RWPE2 (cell line): ENCODE results near the gene MIEN1.

Source experiments
- ATAC-seq: fragments of 200-7000 bp; cut with Tn5 transposase; 3 replicates; pipeline ENCODE4 v1.9.1; 2021; ENCODE audit warnings: low read depth
- DNase-seq: peaks from one replicate; pipeline ENCODE4 v3.0.0-alpha.2; 2020; ENCODE audit warnings: low spot score
- H3K27ac ChIP-seq: fragments of 450-650 bp; 2 replicates; pipeline ENCODE4 v1.5.1; 2017; ENCODE audit warnings: mild to moderate bottlenecking; ENCODE audit not compliant: poor library complexity, severe bottlenecking
- H3K27me3 ChIP-seq: fragments of 250-450 bp; sonication (Bioruptor Pico); 2 replicates; pipeline ENCODE4 v1.5.1; 2021; ENCODE audit warnings: mild to moderate bottlenecking, moderate library complexity; ENCODE audit not compliant: insufficient read depth, poor library complexity, severe bottlenecking
- H3K36me3 ChIP-seq: fragments of 250-450 bp; sonication (Bioruptor Pico); 2 replicates; pipeline ENCODE4 v1.5.1; 2020; ENCODE audit warnings: low read depth, mild to moderate bottlenecking, moderate library complexity
- H3K4me1 ChIP-seq: fragments of 250-450 bp; sonication (Bioruptor Pico); 2 replicates; pipeline ENCODE4 v1.5.1; 2021; ENCODE audit warnings: mild to moderate bottlenecking, moderate library complexity; ENCODE audit not compliant: insufficient read depth, poor library complexity, severe bottlenecking
- H3K4me3 ChIP-seq: fragments of 250-450 bp; sonication (Bioruptor Pico); 2 replicates; pipeline ENCODE4 v1.5.1; 2021; ENCODE audit warnings: mild to moderate bottlenecking, moderate library complexity; ENCODE audit not compliant: severe bottlenecking
- H3K9me3 ChIP-seq: fragments of 250-450 bp; sonication (Bioruptor Pico); 2 replicates; pipeline ENCODE4 v1.5.1; 2021; ENCODE audit warnings: mild to moderate bottlenecking, moderate library complexity; ENCODE audit not compliant: severe bottlenecking
- CTCF ChIP-seq: fragments of 450-650 bp; IDR thresholded peaks from one replicate; pipeline ENCODE4 v1.5.1; 2017; ENCODE audit warnings: mild to moderate bottlenecking, moderate library complexity; ENCODE audit not compliant: poor library complexity, severe bottlenecking

MIEN1 gene

GRCh38 chr17:39717660-39718059, 12.7 kb downstream of the MIEN1 start:
- no peak overlapping the region for H3K4me3 ChIP-seq
- ATAC-seq (no peak), DNase-seq (no peak)
- H3K36me3 ChIP-seq: peaks cover 66% of the 10 kb centered on the region
- H3K27me3 ChIP-seq: no peaks in the 10 kb centered on the region
- no peaks in the 10 kb centered on the region for H3K4me1 ChIP-seq
- H3K9me3 ChIP-seq: no peaks in the 10 kb centered on the region
- no peak overlapping the region for H3K27ac ChIP-seq
- no peak for TF ChIP-seq CTCF

GRCh38 chr17:39716879-39717536, 13.3 kb downstream of the MIEN1 start:
- H3K36me3 ChIP-seq: peaks cover 69% of the 10 kb centered on the region
- no peaks in the 10 kb centered on the region for H3K9me3 ChIP-seq
- no peak overlapping the region for H3K4me3 ChIP-seq
- no peaks in the 10 kb centered on the region for H3K27me3 ChIP-seq
- H3K27ac ChIP-seq: no peak overlapping the region
- TF ChIP-seq CTCF: no peak
- DNase-seq (no peak), ATAC-seq (peak; percentile 43; the same call in 2 of the 3 replicates)
- no peaks in the 10 kb centered on the region for H3K4me1 ChIP-seq

GRCh38 chr17:39716073-39716818, 14.1 kb downstream of the MIEN1 start:
- ATAC-seq: no peak
- Histone ChIP-seq H3K36me3 (peaks cover 68% of the 10 kb centered on the region), H3K27me3 (no peaks in the 10 kb centered on the region), H3K27ac (no peak overlapping the region), H3K4me1 (no peaks in the 10 kb centered on the region), H3K9me3 (no peaks in the 10 kb centered on the region), H3K4me3 (no peak overlapping the region)
- DNase-seq: no peak
- no peak for TF ChIP-seq CTCF

GRCh38 chr17:39715375-39716072, 14.8 kb downstream of the MIEN1 start:
- TF ChIP-seq CTCF: no peak
- ATAC-seq (no peak), DNase-seq (no peak)
- Histone ChIP-seq H3K27me3 (no peaks in the 10 kb centered on the region), H3K9me3 (no peaks in the 10 kb centered on the region), H3K27ac (no peak overlapping the region), H3K4me3 (no peak overlapping the region), H3K4me1 (no peaks in the 10 kb centered on the region), H3K36me3 (peaks cover 71% of the 10 kb centered on the region)
